HTR-8/SVneo (cell line): ENCODE measurements around the gene COL11A2.

Experiments
- DNase-seq: peaks from one replicate; pipeline ENCODE4 v3.0.0; 2011; ENCODE audit warnings: low spot score, mixed read lengths; ENCODE audit not compliant: insufficient read length
- FAIRE-seq: peaks from 2 replicates; lab custom pipeline; 2011; peaks lifted over from hg19 to GRCh38; lab: Jason Lieb, UNC

Gene COL11A2

DNA sequence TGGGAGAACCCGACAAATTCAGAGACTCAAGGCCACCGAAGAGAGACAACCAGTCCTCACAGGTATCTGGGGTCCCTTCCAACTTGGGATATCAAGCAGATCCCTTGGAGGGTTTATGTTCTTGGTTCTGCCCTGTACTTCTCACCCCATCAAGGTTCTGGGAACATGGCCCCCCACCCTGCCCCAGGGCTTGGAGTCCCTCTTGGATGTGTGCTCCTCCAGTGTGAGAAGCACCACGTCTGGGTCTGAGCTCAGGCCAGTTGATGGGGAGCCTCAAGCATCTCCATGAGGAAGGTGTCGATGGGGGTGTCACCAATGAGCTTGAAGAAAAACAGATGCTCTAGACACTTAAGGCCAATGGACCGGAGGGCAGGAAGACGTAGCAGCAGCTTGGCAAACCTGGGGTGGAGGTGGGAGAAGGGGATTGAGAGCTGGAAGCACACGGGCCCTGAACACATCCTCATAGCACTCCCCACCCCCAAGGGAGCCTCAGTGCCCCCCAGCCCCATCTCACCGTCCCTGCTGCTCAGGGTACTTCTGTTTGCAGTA lies 2.2 kb upstream of the COL11A2 start:
- DNase-seq (no peak), FAIRE-seq (no peak)

DNA sequence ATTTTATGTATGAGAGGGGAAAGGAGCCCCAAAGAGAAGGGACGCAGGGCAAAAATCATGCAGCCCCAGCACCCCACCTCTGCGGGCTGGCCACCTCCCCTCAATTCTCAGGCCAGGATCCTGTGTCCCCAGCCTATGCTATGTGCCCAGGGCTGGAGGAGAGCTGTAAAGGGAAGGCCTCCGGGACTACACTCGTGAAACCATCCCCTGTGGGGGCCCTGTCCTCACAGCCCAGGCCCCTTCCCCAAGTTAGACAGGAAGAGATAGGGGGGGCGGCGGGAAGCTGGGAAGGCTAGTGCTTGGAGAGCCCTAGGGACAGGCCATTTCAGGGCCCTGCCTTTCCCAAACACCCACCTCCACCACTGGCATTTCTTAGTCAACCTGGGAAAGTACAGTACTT lies 1.4 kb upstream of the COL11A2 start:
- DNase-seq: no peak
- no peak for FAIRE-seq

GRCh38 chr6:33192671-33193602 lies 670 bp upstream of the COL11A2 start:
- no peak for FAIRE-seq

GRCh38 chr6:33191383-33192104 lies 723 bp downstream of the COL11A2 start:
- DNase-seq (no peak), FAIRE-seq (peak; percentile 73)

More at GRCh38 chr6:33192671-33193602, 670 bp upstream of the COL11A2 start:
- DNase-seq: no peak

DNA sequence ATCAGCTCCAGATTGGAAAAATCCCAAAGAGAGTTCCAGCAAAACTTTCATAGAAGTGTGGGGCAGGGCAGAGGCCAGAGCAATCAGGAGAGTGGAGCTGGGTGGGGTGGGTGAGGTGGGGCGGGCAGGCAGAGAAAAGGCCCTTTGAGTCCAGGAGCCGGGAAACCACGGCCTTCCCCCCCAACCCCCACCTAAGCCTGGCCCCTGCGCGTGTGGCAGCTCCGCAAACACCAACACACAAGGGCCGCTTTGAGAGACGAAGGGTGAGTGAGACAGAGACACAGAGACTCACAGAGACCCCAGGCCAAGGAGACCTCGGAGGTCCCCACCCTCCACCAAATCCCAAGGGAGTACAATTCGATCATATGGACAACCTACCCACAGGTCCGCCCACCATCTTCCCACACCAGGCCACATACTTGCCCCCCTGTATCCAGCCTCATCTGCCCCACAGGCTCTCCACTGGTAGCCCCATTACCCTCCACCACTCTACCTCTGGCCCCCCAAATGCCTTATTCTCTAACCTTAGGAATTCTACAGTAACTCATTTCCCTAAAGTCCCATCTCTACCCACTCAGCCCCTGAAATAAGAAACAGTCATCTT lies 1.7 kb downstream of the COL11A2 start:
- FAIRE-seq: no peak

DNA sequence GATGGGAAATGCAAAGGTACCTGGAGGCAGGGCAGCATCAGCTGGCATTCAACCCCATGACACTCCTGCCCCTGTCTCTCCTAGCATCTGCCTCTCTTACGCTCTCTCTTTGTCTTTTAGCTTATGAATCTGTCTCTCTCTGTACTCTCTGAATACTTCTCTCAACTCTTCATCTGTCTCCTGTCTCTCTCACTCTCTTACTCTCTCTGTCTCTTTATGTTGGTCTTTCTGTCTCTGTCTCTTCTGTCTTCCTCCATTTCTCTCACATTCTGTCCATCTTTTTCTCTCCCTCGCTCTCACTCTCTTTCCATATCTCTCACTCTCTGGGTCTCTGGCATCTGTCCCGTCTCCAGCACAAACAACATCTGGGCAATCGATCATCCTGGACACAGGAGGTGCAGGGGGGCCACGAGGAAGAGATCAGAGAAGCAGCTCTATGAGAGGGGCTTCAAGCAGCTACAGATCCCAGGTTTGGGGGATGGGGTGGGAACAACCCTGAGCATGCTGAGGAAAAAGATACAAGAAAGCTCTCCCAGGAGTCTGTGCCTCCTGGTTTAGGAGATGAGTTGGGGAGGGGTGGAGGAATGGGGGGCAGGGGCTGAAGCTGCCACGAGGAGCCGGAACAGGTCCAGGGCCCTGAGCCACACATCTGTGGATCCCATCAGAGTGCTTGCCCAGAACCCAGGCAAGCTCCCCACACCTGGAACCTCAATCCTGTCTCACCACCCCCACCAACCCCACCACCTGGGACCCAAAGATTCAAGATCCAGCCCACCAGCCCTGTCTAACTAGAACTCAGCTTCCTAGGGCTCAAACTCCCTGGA lies 2.4 kb downstream of the COL11A2 start:
- DNase-seq: no peak
- FAIRE-seq: no peak

More for the DNA sequence above, 1.7 kb downstream of the COL11A2 start:
- no peak for DNase-seq

DNA sequence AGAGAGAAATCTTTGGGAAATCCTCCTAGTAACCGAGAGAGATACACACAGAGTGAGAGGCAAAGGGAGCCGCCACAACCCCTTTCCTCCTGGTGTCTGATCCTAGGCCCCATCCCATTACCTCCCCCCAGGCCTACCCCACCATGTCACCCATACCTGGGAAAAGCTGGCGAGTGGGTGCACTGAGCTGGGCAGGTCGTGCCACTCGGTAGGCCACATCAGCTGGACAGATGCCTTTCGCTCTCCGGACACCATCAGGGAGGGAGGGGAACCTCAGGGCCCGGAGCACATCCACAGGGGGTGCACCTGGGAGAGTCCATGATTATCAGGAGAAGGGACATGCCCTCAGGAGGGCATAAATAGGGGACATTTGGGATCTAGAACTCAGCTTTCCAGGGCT lies 3.1 kb downstream of the COL11A2 start:
- no peak for FAIRE-seq
- no peak for DNase-seq

DNA sequence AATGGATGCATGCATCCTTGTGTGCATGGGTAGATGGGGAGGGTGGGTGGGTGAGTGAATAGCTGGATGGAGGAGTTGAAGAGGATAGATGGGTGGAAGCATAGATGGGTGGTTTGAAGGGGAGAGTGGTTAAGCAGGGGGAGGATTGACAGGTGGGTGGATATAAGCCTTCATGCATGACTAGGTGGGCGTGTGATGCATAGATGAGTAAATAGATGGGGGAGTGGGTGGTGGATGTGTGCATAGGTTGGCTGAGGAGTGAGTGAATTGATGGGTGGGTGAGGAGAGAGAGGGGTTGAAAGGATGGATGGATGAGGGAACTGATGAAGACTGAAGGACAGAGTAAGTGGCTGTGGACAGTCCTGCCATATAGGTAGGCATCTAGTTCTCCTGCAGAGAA lies 4.5 kb downstream of the COL11A2 start:
- FAIRE-seq: no peak
- DNase-seq: no peak

DNA sequence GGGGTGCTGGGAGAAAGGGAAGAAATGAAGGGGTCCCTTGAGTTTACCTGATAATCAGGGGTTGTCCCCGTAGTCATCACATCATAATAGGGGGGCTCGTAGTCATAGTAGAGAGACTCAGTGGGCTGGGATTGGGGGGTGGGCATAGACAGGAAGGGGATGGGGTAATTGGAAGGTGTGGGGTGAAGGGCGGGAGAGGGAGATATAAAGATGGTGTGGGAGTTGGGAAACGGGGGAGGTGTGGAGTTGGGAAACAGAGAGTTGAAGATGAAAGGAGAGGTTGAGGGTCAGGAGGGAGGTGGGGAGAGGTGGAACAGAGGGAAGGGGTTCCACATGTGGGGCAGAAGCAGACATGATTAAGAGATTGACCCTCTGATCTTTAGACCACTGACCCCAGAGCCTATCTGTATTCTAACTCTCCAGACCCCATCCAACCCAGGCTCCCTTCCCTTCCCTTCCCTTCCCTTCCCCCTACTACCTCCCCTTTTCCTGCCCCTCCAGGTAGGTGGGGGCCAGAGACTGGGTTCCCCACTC lies 6.5 kb downstream of the COL11A2 start:
- FAIRE-seq (no peak), DNase-seq (no peak)

DNA sequence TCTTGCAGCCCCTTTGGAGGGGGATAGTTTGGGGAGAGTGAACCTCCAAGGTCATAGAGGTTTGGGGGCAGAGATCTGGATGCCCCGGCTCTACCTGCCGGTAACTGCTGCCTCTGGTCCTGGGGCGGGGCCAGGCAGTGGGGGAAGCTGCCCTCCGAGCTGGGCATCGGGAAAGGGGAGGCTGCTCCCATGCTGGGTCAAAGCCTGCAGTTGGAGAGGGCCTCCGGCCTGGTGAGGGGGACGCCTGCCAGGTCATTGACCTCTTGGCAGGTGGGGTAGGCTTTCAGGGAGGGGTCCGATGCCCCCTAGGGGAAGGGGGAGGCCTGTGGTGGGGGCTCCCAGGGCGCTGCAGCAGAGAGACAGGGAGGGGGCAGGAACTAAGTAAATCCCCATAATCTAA lies 7.1 kb downstream of the COL11A2 start:
- FAIRE-seq: no peak

GRCh38 chr6:33183071-33183683 lies 9.1 kb downstream of the COL11A2 start:
- DNase-seq (no peak), FAIRE-seq (no peak)

More for the DNA sequence above, 7.1 kb downstream of the COL11A2 start:
- DNase-seq: no peak

GRCh38 chr6:33181141-33181540 lies 11.1 kb downstream of the COL11A2 start:
- DNase-seq (no peak), FAIRE-seq (no peak)

DNA sequence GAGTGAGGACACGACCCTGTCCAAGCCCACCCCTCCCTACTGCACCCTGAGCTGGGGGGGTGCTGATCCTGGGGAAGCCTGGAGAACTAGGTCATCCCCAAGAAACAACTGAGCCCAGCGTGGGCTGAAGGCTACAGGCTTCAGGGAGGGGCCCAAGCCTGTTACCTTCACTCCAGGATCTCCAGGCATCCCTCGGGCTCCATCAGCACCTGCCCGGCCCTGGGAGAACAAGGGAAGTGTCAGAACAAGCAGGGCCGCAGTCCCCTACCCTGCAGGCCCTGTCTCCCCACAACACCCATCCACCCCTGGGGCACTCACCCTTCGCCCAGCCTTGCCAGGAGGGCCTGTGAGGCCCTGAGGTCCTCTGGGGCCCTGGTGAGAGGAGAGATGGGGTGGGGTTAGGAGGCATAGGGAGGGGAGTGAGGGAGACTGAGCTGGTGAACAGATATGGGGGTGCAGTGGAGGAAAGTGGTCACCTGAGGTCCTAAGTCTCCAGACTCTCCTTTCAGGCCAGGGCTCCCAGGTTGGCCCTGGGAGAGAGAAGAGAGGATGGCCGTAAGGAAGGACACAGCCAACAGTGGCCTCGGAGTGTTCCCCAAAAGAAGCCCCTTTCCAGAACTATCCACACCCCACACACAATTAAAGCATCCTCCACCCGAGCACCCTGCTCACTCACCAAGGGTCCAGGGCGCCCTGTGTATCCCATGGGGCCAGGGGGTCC lies 13.4 kb downstream of the COL11A2 start:
- no peak for DNase-seq
- no peak for FAIRE-seq

DNA sequence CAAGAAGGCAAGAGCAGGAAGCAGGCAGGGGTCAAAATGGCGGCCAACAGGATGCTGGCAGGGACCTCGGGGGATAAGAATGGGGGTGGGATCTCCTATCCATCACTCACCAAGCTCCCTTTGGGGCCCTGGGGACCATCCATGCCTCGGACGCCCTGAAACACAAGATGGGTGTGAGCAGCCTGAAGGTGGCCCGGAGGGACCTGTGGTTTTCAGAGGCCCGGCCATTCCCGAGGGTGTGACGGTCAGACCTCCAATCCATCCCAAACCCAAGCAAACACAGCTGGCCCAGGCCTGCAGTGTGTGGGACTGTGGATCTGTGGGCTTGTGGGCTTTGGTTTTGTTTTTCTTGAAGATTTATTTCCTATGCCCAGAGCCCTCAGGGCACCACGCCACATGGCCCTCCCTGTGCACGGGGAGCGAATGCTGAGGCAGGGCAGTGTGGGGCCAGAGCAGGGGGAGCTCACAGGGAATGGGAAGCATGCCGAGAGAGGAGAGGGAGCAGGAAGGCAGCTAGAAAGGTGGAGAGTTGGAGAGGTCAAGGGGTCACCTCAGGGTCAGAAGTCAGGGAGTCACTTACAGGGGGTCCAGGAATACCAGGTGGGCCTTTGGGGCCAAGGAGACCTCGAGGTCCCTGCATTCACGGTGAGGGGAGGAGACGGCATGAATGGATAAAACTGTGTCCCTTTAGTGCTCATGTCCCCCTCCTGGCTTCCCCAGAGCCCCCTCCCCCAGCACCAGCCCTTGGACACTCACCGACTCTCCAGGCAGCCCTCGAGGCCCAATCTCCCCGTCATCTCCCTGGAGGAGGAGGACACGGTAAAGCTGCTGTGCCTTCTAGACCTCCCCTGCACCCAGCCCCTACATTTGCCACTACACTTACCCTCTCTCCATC lies 14.5 kb downstream of the COL11A2 start:
- DNase-seq (no peak), FAIRE-seq (no peak)

- DNase-seq (no peak), FAIRE-seq (no peak)
These were observed 15.4 kb downstream of the COL11A2 start for GRCh38 chr6:33176906-33177305.

DNA sequence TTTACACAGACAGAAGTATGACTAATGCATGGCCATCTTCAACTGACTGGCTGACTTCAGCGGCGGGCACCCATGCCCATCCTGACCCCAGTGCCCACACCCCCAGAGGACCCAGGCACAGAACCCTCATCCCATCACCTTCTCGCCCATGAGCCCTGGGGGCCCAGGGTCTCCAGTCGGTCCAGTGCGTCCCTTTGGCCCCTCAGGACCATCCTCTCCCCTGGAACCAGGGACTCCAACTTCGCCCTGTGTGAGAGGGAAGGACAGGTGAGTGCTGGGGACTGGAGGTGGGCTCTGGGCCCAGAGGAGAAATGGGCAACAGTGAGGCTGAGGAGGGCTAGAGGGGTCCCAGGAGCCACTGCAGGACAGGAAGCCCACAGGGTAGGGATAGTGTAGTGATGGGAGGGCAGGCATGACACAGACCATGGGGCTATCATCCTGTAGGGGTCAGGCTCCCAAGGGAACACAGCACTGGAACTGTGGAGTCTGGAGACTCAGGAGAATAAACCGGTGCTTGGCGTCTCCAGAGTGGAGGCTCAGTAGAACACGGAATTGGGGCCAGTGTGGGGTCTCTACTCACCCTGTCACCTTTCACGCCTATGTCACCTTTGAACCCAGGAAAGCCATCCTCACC lies 16.7 kb downstream of the COL11A2 start:
- DNase-seq (no peak), FAIRE-seq (no peak)

- no peak for FAIRE-seq
- no peak for DNase-seq
These were observed 17.5 kb downstream of the COL11A2 start for GRCh38 chr6:33174784-33175183.
